ENCODE data around the gene TNS1.

Gene TNS1

GRCh38 chr2:217800433-217801114, 202.2 kb downstream of the TNS1 start:
- peak; percentile 2 for DNase-seq
- no peaks in the 10 kb centered on the region for H3K9me3 ChIP-seq
- TF ChIP-seq CTCF (IDR thresholded peaks at IDR 0.05; ENCODE audit: low read depth, low read length): no peak
- H3K36me3 ChIP-seq: peaks cover 9% of the 10 kb centered on the region
- no peak overlapping the region for H3K4me3 ChIP-seq (ENCODE audit: low read depth, low read length)
- H3K4me1 ChIP-seq: peaks cover 18% of the 10 kb centered on the region
- no peaks in the 10 kb centered on the region for H3K27me3 ChIP-seq

- H3K4me3 ChIP-seq (ENCODE audit: low read depth, low read length): no peak overlapping the region
- H3K4me1 ChIP-seq: peaks cover 20% of the 10 kb centered on the region
- H3K36me3 ChIP-seq: peaks cover 8% of the 10 kb centered on the region
- H3K27me3 ChIP-seq: no peaks in the 10 kb centered on the region
- TF ChIP-seq CTCF (IDR thresholded peaks at IDR 0.05; ENCODE audit: low read depth, low read length): no peak
- DNase-seq: peak; percentile 3
- H3K9me3 ChIP-seq: no peaks in the 10 kb centered on the region
Observed at GRCh38 chr2:217799563-217800432, 203.0 kb downstream of the TNS1 start.

DNA sequence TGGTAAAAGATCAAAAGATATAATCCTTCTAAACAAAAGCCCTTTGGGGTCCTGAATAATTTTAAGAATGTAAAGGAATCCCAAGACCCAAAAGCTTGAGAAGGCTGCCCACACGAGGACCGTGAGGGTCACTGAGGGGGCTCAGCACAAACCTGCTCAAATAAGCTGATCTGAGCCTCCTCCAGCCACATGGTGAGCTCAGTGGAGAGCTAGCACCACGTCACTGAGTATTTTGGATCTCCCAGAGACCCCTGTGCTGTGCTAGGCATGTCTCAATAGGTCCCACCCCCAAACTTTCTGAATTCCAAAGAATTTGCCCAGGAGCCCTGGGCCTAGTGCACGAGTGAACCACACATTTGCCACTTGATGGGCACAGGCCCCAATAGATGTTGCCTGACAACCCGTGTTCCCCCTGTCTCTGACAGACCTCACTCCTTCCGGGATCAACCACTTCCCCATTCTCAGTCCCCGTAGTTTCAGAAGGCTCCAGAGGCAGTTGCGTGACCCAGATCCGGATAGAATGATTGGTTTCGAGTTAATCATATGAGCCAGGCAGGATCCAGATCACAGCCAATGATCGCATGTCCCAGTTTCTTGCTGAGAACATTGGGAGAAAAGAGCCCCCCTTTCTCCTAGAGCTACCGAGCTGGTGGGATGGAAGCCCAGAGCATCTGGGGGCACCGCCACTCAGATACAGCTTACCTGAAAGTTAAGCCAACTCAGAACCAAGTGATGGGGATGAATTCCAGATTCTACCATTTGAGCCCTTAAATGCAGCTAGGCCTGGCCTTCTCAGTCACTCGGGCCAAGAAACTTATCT, 203.8 kb downstream of the TNS1 start:
- Histone ChIP-seq H3K4me3 (ENCODE audit: low read depth, low read length) (no peak overlapping the region), H3K9me3 (no peaks in the 10 kb centered on the region), H3K27me3 (no peaks in the 10 kb centered on the region), H3K36me3 (peaks cover 3% of the 10 kb centered on the region; the same call in 1 of the 2 replicates), H3K4me1 (peaks cover 29% of the 10 kb centered on the region)
- peak; percentile 2 for DNase-seq
- TF ChIP-seq CTCF (IDR thresholded peaks at IDR 0.05; ENCODE audit: low read depth, low read length): no peak

- no peak for TF ChIP-seq CTCF (IDR thresholded peaks at IDR 0.05; ENCODE audit: low read depth, low read length)
- peaks cover 34% of the 10 kb centered on the region for H3K4me1 ChIP-seq
- no peaks in the 10 kb centered on the region for H3K9me3 ChIP-seq
- H3K36me3 ChIP-seq: no peaks in the 10 kb centered on the region
- peak; percentile 1 for DNase-seq
- H3K27me3 ChIP-seq: no peaks in the 10 kb centered on the region
- H3K4me3 ChIP-seq (ENCODE audit: low read depth, low read length): no peak overlapping the region
Observed at GRCh38 chr2:217798191-217798590, 204.6 kb downstream of the TNS1 start.

DNA sequence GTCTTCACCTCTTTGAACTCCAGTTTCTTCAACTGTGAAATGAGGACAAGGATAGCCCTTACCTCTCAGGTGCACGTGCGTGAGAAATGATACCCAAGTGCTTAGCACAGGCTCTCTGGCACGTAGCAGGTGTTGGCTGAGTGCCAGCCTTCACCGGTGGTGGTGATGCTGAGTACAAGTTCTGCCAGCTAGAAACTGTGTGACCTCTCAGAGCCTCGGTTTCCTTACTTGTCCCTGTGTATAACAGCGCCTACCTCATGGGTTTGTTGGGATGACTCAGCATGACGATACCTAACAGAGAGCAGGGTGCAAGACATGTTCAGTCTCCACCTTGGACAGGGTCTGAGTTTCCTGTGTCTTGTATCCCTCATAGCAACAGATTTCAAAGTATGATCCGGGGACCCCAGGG, 205.1 kb downstream of the TNS1 start:
- Histone ChIP-seq H3K9me3 (no peaks in the 10 kb centered on the region), H3K36me3 (no peaks in the 10 kb centered on the region), H3K4me1 (peaks cover 34% of the 10 kb centered on the region), H3K27me3 (no peaks in the 10 kb centered on the region), H3K4me3 (ENCODE audit: low read depth, low read length) (no peak overlapping the region)
- DNase-seq: peak; percentile 46
- no peak for TF ChIP-seq CTCF (IDR thresholded peaks at IDR 0.05; ENCODE audit: low read depth, low read length)

Data from BE2C (cell line).